Psoas muscle (tissue), 8 donors: ENCODE results near the gene GTF3C1. TPM values are rescaled to one million over a fixed set of nuclear protein-coding genes. Genes with fewer than 3 reads are reported as not detected.

ENCODE experiments used
- ATAC-seq, 4 donors: fragments of 200-7000 bp; cut with Tn5 transposase; one replicate each; pipeline ENCODE4 v1.9.1; 2020; ENCODE audit warnings: moderate library complexity in 3 of 4, mild to moderate bottlenecking in 2 of 4
- DNase-seq, 2 donors: peaks; one replicate each; pipeline ENCODE4 v3.0.0-alpha.2; 2020
- H3K27ac ChIP-seq: fragments of 200-600 bp; one replicate; pipeline ENCODE4 v1.8.0; 2022
- H3K27me3 ChIP-seq, 3 donors: fragments of 200-600 bp in 1 of 3; one replicate each; pipeline versions ENCODE4 v1.6.1 to v1.8.0; 2013 to 2022; ENCODE audit warnings: low read length in 2 of 3, mild to moderate bottlenecking in 2 of 3, moderate library complexity in 1 of 3; ENCODE audit not compliant: insufficient read depth in 3 of 3
- H3K36me3 ChIP-seq, 2 donors: fragments of 200-600 bp in 1 of 2; one replicate each; pipeline versions ENCODE4 v1.6.1 to v1.8.0; 2013 to 2022; ENCODE audit warnings: low read depth in 1 of 2, mild to moderate bottlenecking in 1 of 2, moderate library complexity in 1 of 2; ENCODE audit not compliant: insufficient read depth in 1 of 2
- H3K4me1 ChIP-seq: fragments of 200-600 bp; one replicate; pipeline ENCODE4 v1.8.0; 2022
- H3K4me3 ChIP-seq: fragments of 200-600 bp; one replicate; pipeline ENCODE4 v1.8.0; 2022; ENCODE audit warnings: mild to moderate bottlenecking
- H3K9me3 ChIP-seq: fragments of 200-600 bp; one replicate; pipeline ENCODE4 v1.8.0; 2022
- WGBS, 3 donors: extraction: QIAGEN DNeasy Blood & Tissue Kit; methylation state at CpG; one replicate each; pipeline versions ENCODE4 v1.1.6 to v1.1.7; 2013; 5-methylcytosine and 5-hydroxymethylcytosine counted together
- intact Hi-C, 2 donors: fragments of 100-400 bp; cut with DNase I; formaldehyde crosslinking; loops; one replicate each; pipeline versions ENCODE4 v1.11.0 to v1.14.2; 2022
- polyA plus RNA-seq, 3 donors: library from polyadenylated mRNA; stranded (reverse); fragments of 200-250 nt; gene quantifications; one replicate each; pipeline ENCODE4 v1.2.3, GENCODE V29; 2013
- total RNA-seq, 4 donors: library from RNA; stranded (reverse); fragmentation: NEBNext Ultra II Directional in 2 of 4; extraction: Animal tissue kit (Norgen Biotek cat#: 25700) in 2 of 4; gene quantifications; one replicate each; pipeline versions ENCODE4 v1.2.1 to v1.2.4, GENCODE V29; 2021 to 2023
- TF ChIP-seq, protein P1 (sequence below): fragments of 200-600 bp; IDR thresholded peaks from one replicate; pipeline ENCODE4 v1.8.0; 2022; ENCODE audit warnings: antibody characterized with exemption
- donor health status: healthy with polysubstance abuse.
- donor health status: DM: no; HTN: no; CAD: no; lungs with moderate emphysema.
- donor health status: Bipolar disorder and iron deficiency.
- donor health status: healthy.
- donor health status: DM: yes; HTN: yes; CAD: no.
- donor health status: DM: no; HTN: no; CAD: no.
- donor health status: DM: no; HTN: no; CAD: no.
- donor health status: DM: yes; HTN: yes; CAD: no.

The GTF3C1 gene
- total and polyA plus RNA-seq, 7 donors = 35.2 to 95.5 (median 50.6) TPM

DNA sequence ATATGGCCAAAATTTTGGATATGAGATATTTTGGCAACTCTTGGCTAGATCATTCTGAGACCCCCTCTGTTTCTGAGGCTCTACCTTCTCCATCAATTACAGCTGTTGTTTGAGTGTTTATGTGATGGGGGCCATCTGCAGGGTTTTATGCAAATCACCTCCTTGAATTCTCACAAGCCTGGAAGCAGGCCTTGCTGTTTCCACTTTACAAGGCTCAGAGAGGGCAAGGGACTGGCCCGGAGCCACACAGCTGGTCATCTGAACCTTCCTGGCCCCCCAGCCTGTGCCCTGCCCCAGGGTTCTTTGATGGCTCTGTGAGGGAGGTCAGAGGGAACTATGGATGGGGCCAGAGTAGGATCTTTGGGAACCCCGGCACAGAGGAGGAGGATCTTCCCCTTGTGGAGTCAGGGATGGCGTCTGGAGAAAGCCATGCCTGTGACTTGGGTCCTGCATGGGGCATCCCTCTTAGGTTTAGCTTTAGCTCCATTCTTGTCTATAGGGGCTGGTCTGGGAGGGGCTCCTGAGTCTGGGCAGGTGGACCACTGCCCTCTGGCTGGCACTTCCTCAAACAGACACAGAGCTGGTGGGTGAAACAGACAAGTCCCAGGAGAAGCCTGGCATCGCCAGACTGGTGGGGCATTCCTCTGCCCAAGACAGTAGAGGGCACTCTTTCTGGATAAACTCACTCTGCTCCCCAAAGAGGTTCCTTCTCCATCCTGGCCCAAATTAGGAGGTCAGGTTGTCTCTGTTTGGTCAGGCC lies 121.5 kb downstream of the GTF3C1 start:
- ATAC-seq (no peak), DNase-seq (no peak)
- Histone ChIP-seq H3K9me3 (no peaks in the 10 kb centered on the region), H3K36me3 (no peaks in the 10 kb centered on the region), H3K27me3 (peaks cover 0 to 4% (median 2%) of the 10 kb centered on the region in 3 donors), H3K4me3 (no peak overlapping the region), H3K27ac (no peak overlapping the region), H3K4me1 (no peaks in the 10 kb centered on the region)
- 87 to 91% (median 88%) methylated on average over 4 of the region's 4 CpGs for WGBS, 3 donors
- TF ChIP-seq, protein P1, sequence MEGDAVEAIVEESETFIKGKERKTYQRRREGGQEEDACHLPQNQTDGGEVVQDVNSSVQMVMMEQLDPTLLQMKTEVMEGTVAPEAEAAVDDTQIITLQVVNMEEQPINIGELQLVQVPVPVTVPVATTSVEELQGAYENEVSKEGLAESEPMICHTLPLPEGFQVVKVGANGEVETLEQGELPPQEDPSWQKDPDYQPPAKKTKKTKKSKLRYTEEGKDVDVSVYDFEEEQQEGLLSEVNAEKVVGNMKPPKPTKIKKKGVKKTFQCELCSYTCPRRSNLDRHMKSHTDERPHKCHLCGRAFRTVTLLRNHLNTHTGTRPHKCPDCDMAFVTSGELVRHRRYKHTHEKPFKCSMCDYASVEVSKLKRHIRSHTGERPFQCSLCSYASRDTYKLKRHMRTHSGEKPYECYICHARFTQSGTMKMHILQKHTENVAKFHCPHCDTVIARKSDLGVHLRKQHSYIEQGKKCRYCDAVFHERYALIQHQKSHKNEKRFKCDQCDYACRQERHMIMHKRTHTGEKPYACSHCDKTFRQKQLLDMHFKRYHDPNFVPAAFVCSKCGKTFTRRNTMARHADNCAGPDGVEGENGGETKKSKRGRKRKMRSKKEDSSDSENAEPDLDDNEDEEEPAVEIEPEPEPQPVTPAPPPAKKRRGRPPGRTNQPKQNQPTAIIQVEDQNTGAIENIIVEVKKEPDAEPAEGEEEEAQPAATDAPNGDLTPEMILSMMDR = no peak
- intact Hi-C loops = no loop called here

DNA sequence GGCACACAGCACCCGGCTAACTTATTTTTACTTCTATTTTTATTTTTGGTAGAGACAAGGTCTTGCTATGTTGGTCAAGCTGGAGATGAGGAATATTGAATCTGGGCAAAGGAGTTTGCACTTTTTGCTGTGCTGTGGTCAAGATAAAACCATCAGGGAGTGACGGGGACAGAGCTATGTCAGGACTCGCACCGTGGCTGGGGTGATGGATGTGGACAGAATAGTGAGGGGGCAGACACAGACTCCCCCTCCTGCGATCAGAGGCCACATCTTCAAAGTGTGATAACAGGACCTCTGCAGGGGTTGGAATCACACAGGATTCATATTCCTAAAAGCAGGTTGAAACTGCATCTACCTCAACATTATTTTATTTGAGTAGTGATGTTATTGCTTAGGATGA lies 122.2 kb downstream of the GTF3C1 start:
- no peak for DNase-seq
- peaks cover 0 to 4% (median 2%) of the 10 kb centered on the region in 3 donors for H3K27me3 ChIP-seq
- H3K4me1 ChIP-seq = no peaks in the 10 kb centered on the region
- H3K4me3 ChIP-seq = no peak overlapping the region
- intact Hi-C loops = no loop called here
- WGBS, 3 donors = 81 to 88% (median 85%) methylated on average over 5 of the region's 5 CpGs
- no peak for ATAC-seq
- TF ChIP-seq, protein P1 = no peak
- H3K27ac ChIP-seq = no peak overlapping the region
- peaks cover 4% of the 10 kb centered on the region for H3K9me3 ChIP-seq
- no peaks in the 10 kb centered on the region for H3K36me3 ChIP-seq

DNA sequence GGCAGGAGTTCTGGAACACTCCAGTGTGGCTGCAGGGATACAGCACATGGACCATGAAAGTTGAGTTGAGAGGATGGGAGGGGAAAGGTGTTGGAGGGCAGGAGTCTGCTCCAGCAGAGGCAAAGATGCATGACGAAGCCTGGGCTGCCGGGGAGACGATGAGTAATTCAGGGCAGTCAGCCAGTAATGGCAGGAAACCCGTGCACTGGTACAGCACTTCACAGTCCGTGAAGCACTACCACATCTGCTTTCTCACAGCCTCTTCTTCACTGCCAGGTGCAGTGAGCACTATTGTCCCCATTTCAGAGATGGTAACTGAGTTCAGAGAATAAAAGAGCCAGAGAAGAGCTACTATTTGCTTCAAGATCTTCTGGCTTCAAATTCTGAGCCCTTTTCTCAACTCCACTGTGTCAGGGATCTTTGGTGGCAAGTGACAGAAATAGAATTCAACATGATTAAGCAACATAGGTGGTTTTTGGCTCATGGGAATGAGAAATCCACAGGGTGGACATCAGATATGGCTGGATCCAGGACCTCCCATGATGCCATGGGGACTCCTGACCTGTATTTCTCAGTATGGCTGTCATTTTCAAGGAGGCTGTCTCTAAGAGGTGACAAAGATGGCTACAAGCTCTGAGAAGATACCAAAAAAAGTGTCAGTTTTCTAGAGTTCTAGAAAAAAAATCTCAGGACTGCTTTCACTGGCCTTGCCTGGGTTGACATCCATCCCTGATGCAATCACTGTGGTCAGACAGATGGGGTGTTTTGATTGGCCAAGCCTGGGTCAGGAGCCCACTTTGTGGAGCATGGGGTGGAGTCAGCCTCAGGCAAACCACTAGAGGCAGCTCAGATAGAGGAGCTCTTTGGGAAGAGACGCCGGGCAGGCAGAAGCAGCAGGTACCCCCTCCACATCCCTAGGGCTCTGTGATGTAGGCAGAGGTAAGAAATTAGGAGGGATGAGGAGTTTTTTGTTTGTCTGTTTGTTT lies 123.0 kb downstream of the GTF3C1 start:
- H3K27ac ChIP-seq = no peak overlapping the region
- ATAC-seq (peak in 1 of 4 donors; percentile 33), DNase-seq (no peak)
- H3K4me1 ChIP-seq = no peaks in the 10 kb centered on the region
- TF ChIP-seq, protein P1 = no peak
- H3K4me3 ChIP-seq = no peak overlapping the region
- peaks cover 10% of the 10 kb centered on the region for H3K9me3 ChIP-seq
- 19 to 25% (median 22%) methylated on average over 7 of the region's 7 CpGs for WGBS, 3 donors
- peaks cover 0 to 4% (median 2%) of the 10 kb centered on the region in 3 donors for H3K27me3 ChIP-seq
- intact Hi-C loops = no loop called here
- H3K36me3 ChIP-seq = no peaks in the 10 kb centered on the region

DNA sequence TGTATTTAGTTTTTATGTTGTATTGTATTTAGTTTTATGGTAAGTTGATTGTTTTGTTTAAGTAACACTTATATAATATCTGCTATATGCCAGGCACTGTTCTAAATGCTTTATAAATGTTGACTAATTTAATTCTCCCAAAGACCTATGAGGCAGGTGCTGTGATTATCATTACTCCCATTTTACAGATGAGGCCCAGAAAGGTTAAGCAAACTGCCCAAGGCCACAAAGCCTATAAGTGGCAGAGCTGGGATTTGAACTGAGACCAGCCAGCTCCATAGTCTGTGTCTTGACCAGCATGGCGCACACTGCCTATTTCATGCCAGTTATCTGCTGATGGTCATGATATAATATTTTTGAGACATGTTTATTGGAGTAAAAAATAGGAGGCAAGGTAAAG lies 123.8 kb downstream of the GTF3C1 start:
- WGBS, 3 donors = 93 to 100% (median 97%) methylated on average over 1 of the region's 1 CpG
- H3K27me3 ChIP-seq = peaks cover 0 to 4% (median 0%) of the 10 kb centered on the region in 3 donors
- no peak for ATAC-seq

More for the DNA sequence above, 123.8 kb downstream of the GTF3C1 start:
- intact Hi-C loops = no loop called here
- no peaks in the 10 kb centered on the region for H3K36me3 ChIP-seq
- TF ChIP-seq, protein P1 = no peak
- DNase-seq = no peak
- no peak overlapping the region for H3K4me3 ChIP-seq
- no peaks in the 10 kb centered on the region for H3K4me1 ChIP-seq
- H3K27ac ChIP-seq = no peak overlapping the region
- H3K9me3 ChIP-seq = peaks cover 10% of the 10 kb centered on the region
